Activated T-cell treated with anti-CD3 and anti-CD28 coated beads, Interleukin-2, amount 50 U/mL, for 24 hours (primary cell): ENCODE data around the gene KCNIP2.
A peak's percentile ranks its signal among the peaks of the same experiment; 100 is the strongest.

ENCODE experiments used
- DNase-seq: peaks from one replicate; pipeline ENCODE4 v3.0.0-alpha.2; 2020
- H3K27ac Mint-ChIP-seq: 2 replicates; pipeline ENCODE4 v1.8.0; 2020; ENCODE audit warnings: mild to moderate bottlenecking, mixed read lengths
- H3K27me3 Mint-ChIP-seq: 2 replicates; pipeline ENCODE4 v1.8.0; 2020; ENCODE audit warnings: mixed read lengths
- H3K36me3 Mint-ChIP-seq: 2 replicates; pipeline ENCODE4 v1.8.0; 2020; ENCODE audit warnings: low read depth, mixed read lengths
- H3K4me1 Mint-ChIP-seq: 2 replicates; pipeline ENCODE4 v1.8.0; 2020; ENCODE audit warnings: low read depth, mixed read lengths
- H3K4me3 Mint-ChIP-seq: 2 replicates; pipeline ENCODE4 v1.8.0; 2020; ENCODE audit warnings: mild to moderate bottlenecking, moderate library complexity, mixed read lengths
- H3K9me3 Mint-ChIP-seq: 2 replicates; pipeline ENCODE4 v1.8.0; 2020; ENCODE audit warnings: mixed read lengths

The KCNIP2 gene

GRCh38 chr10:101778151-101778780, 65.3 kb downstream of the KCNIP2 start:
- peaks cover 58% of the 10 kb centered on the region for H3K4me1 Mint-ChIP-seq
- H3K4me3 Mint-ChIP-seq: no peak overlapping the region
- no peak overlapping the region for H3K27ac Mint-ChIP-seq
- H3K36me3 Mint-ChIP-seq: peaks cover 55% of the 10 kb centered on the region
- DNase-seq: no peak
- H3K9me3 Mint-ChIP-seq: no peaks in the 10 kb centered on the region
- H3K27me3 Mint-ChIP-seq: peaks cover 49% of the 10 kb centered on the region

DNA sequence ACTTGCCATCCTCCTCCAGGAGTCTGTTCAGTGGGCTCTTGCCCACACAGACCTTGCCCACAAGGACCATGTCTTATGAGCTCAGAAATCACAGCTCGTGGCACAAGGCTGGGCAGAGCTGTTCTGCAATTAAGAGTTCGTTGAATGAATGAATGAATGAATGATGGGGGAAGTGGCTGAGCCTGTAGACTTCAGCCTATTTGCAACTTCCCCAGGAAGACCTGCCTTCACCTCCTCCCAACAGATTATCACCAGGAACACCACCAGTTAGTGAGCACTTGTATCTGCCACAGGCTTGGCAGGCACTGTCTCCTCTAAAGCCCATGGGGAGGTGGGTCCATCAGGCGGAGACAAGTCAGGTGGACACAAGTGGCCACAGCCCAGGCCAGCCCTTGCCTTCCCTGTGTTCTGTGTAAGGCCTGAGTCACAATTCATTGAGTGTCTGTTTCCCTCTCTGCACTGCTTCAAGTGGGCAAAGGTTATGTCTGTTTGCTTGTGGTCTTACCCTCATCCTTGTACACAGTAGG, 65.9 kb downstream of the KCNIP2 start:
- Mint-ChIP-seq H3K27me3 (peaks cover 55% of the 10 kb centered on the region), H3K9me3 (no peaks in the 10 kb centered on the region), H3K4me1 (peaks cover 55% of the 10 kb centered on the region), H3K27ac (no peak overlapping the region), H3K36me3 (peaks cover 49% of the 10 kb centered on the region), H3K4me3 (no peak overlapping the region)
- DNase-seq: no peak

DNA sequence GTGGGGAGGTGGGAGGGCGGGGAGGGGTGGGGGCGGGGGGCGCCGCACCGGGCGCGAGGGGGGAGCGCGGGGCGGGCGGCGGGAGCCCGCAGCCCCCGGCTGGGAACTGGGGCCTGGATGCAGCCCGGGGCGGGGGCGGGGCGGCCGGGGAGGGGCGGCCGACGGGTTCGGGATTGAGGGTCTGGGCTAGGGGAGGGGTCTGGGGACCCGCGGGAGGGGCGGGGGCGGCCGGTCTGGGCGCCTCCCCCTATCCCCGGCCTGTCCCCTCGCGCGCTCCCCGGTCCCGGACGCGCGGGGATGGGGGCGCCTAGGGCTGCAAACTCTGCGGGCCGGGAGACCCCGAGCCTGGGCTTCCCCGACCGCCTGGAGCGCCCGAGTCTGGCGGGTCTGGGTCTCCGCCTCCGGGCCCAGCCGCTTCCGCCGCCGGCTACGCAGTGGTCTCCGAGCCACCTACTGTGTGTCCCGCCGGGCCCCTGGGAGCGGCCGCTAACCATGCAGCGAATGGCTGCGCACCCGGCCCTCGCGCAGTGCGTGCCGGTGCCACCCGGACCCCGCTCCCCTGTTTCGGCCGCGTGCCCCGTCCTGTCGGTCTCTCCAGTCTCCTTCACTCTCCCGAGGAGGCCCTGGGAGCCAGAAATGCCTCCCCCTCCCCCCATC, 67.3 kb downstream of the KCNIP2 start:
- no peak overlapping the region for H3K4me3 Mint-ChIP-seq
- peak; percentile 39 for DNase-seq
- H3K4me1 Mint-ChIP-seq: peaks cover 46% of the 10 kb centered on the region
- H3K36me3 Mint-ChIP-seq: peaks cover 35% of the 10 kb centered on the region
- no peaks in the 10 kb centered on the region for H3K9me3 Mint-ChIP-seq
- peaks cover 69% of the 10 kb centered on the region for H3K27me3 Mint-ChIP-seq
- no peak overlapping the region for H3K27ac Mint-ChIP-seq
